Measurements from ENCODE around the gene CCDC33. TPM values are rescaled to one million over a fixed set of nuclear protein-coding genes. Genes with fewer than 3 reads are reported as not detected.
A peak's percentile ranks its signal among the peaks of the same experiment; 100 is the strongest.

CCDC33 gene
- total and polyA plus RNA-seq, 10 of the 15 experiments (the other 5 are each of a cell fraction or from before 2014, with no cell fraction given), result 0.57 to 5.8 (median 4.3) TPM

DNA sequence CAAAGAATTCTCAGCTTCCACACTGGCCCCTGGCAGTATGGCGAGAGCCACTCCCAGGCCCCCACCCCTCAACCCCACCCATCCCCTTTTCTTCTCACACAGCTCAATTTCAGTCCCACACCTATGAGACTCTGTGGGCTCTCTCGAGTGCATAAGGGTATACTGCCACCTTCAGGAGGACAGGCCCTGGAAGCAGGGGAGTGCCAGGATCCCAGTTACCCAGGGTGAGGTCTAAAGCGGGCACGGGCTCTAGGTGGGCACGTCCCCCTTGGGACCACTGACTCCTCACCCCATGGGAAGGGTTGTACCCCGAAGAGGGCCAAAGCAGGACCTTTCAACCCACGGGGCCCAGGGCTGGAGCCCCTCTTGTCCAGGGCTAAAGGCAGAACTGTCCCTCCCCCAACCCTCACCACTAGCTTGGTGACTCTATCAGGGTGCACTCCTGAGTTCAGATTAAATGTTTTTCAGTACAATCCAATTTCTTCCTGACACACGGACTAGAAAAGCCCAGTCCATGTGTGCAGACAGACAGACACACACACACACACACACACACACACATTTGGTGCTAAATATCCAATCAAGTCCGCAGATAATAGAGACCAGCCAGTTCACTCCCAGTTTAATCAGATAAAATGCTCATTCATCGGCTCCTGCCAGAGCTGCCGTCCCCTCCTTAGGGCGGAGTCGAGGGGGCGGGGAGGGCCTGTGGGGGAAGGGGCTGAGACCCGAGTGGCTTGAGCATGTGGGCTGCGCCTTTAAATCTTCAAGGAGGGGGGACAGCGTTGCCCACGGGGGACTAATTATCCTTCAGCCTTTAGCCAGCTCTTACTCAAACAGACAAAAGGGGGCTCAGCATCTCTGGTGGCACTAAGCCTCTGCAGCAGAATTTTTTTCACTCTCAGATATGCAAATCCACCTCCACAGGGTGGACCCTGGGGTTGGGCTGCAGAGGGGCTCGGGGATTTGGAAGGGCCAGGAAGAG lies 72.0 kb downstream of the CCDC33 start:
- DNase-seq (ENCODE audit: low read depth, low spot score) (no peak), ATAC-seq (peak; percentile 89), FAIRE-seq (peak; percentile 84)
- Histone ChIP-seq H3K79me2 (ENCODE audit: control insufficient read depth, insufficient read depth, low read length) (no peaks in the 10 kb centered on the region), H3K4me3 (no peak overlapping the region), H3K4me2 (ENCODE audit: control insufficient read depth, insufficient read depth) (no peak overlapping the region), H3K9me3 (replicated peaks; ENCODE audit: control insufficient read depth, insufficient read depth, low read length) (no peaks in the 10 kb centered on the region), H3K27ac (ENCODE audit: control insufficient read depth, insufficient read depth) (no peak overlapping the region), H3K9ac (ENCODE audit: control insufficient read depth, insufficient read depth, low read length) (no peak overlapping the region), H2AFZ (ENCODE audit: control insufficient read depth, low read depth, low read length) (no peak overlapping the region), H3K27me3 (replicated peaks in 1 of 2; ENCODE audit: control insufficient read depth in 2 of 2, insufficient read depth in 2 of 2, low read length in 1 of 2) (peaks cover 0 to 2% of the 10 kb centered on the region in 2 experiments; a peak in 2 of 4 replicates), H4K20me1 (ENCODE audit: control insufficient read depth, insufficient read depth) (no peaks in the 10 kb centered on the region), H3K4me1 (ENCODE audit: control insufficient read depth, insufficient read depth, low read length) (no peaks in the 10 kb centered on the region), H3K36me3 (ENCODE audit: control insufficient read depth in 2 of 2, insufficient read depth in 2 of 2, low read length in 1 of 2) (no peaks in the 10 kb centered on the region)
- 4% methylated on average over 17 of the region's 19 CpGs for WGBS (ENCODE audit: insufficient coverage, insufficient replicate concordance, low lambda C conversion rate, missing lambda C conversion rate)
- ChIA-PET POLR2A (no interaction called here), SMC1A (ENCODE audit: uncharacterized antibody, unreplicated experiment) (interaction anchor here (0.7 to 1.7 kb wide), 11 partner anchors 10 to 335 kb away, joined by 3 to 6 read pairs (median 4); no protein-coding TSS in a partner anchor), RAD21 (ENCODE audit: unreplicated experiment) (interaction anchor here (0.5 to 2.4 kb wide), 11 partner anchors 12 to 335 kb away, joined by 3 to 10 read pairs (median 4); no protein-coding TSS in a partner anchor), CTCF (interaction anchor here (0.5 to 6.6 kb wide), 20 partner anchors 10 to 335 kb away, joined by 3 to 147 read pairs (median 4); no protein-coding TSS in a partner anchor)
- intact Hi-C loops (cut with micrococcal nuclease; ENCODE audit: unreplicated experiment) (loop anchor here (1.0 to 5.0 kb wide), 3 partner anchors 181 to 335 kb away; no protein-coding TSS in a partner anchor), in situ Hi-C loops (cut with MboI) (loop anchor here (5.0 to 10.0 kb wide), 2 partner anchors 186 to 343 kb away; no protein-coding TSS in a partner anchor)
- no TSS peak for BruUV-seq (replicated peaks)
- TF ChIP-seq SMC3 (IDR thresholded peaks at IDR 0.05; ENCODE audit: borderline replicate concordance, low read length), result peak; percentile 76
- peak; percentile 94 for TF ChIP-seq RAD21 (IDR thresholded peaks at IDR 0.05; ENCODE audit: insufficient read depth, low read depth, low read length)
- no peak for TF ChIP-seq SPI1 (IDR thresholded peaks at IDR 0.05; ENCODE audit: borderline replicate concordance, insufficient read depth, low read depth, low read length)
- TF ChIP-seq, protein P1, sequence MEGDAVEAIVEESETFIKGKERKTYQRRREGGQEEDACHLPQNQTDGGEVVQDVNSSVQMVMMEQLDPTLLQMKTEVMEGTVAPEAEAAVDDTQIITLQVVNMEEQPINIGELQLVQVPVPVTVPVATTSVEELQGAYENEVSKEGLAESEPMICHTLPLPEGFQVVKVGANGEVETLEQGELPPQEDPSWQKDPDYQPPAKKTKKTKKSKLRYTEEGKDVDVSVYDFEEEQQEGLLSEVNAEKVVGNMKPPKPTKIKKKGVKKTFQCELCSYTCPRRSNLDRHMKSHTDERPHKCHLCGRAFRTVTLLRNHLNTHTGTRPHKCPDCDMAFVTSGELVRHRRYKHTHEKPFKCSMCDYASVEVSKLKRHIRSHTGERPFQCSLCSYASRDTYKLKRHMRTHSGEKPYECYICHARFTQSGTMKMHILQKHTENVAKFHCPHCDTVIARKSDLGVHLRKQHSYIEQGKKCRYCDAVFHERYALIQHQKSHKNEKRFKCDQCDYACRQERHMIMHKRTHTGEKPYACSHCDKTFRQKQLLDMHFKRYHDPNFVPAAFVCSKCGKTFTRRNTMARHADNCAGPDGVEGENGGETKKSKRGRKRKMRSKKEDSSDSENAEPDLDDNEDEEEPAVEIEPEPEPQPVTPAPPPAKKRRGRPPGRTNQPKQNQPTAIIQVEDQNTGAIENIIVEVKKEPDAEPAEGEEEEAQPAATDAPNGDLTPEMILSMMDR (IDR thresholded peaks at IDR 0.05 in 2 of 3, conservative IDR thresholded peaks at IDR 0.05 in 1 of 3; ENCODE audit: control insufficient read depth in 2 of 3, extremely low read depth in 1 of 3, insufficient read depth in 1 of 3, low read depth in 3 of 3, low read length in 3 of 3), result peak; percentile 68 to 79 (median 75)
- 0 out of 2 replicates have a peak, but pooled peaks have one; percentile 21 for TF ChIP-seq YY1 (IDR thresholded peaks at IDR 0.05; ENCODE audit: low read depth, low read length)
- TF ChIP-seq STAT1 (conservative IDR thresholded peaks at IDR 0.05), result no peak
- TF ChIP-seq IRF4 (IDR thresholded peaks at IDR 0.05; ENCODE audit: low read depth, low read length), result 0 out of 2 replicates have a peak, but pooled peaks have one; percentile 11

Measured in GM12878 (cell line).